ENCODE results near the gene SEL1L3.

Gene SEL1L3

DNA sequence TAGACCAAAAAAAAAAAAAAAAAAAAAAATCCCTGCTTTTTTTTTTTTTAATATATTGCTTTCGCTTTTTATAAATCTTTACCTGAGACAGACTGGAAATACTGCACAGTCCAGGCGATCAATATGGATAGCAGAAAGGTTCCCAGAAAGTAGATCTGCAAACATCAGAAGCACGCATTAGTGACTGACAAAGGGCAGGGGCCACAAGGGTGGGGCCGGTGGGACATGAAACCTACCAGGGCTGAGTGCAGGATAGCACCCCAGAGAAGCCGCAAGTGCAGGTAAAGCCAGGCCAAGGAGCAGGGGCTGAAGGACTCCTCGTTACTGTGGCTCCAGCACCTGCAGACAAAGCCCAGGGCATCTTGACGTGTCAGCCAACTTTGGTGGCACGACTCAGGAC lies 105.3 kb downstream of the SEL1L3 start:
- DNase-seq (ENCODE audit: low read depth in 1 of 2, low spot score in 1 of 2) = no peak

DNA sequence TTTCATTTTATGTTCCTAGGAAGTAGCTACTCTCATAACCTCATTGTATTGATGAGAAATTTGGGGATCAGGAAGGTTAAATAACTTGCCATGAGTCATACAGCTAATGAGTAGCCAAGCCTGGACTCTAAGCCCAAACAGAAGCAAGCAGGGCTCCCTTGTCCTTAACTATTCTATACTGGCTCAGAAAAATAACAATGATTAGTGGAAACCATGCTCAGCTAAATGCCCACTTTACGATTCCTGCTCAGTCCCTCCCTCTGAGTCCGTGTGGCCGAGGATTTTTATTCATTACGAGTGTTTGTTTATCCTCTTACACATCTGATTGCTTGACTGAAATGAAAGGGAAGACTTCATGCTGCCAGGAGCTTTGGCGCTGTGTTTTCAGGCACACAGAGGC lies 106.3 kb downstream of the SEL1L3 start:
- DNase-seq (ENCODE audit: low read depth in 1 of 2, low spot score in 1 of 2) = no peak

- DNase-seq (ENCODE audit: low read depth in 1 of 2, low spot score in 1 of 2) = no peak
These were observed 106.9 kb downstream of the SEL1L3 start for GRCh38 chr4:25755911-25756310.

DNA sequence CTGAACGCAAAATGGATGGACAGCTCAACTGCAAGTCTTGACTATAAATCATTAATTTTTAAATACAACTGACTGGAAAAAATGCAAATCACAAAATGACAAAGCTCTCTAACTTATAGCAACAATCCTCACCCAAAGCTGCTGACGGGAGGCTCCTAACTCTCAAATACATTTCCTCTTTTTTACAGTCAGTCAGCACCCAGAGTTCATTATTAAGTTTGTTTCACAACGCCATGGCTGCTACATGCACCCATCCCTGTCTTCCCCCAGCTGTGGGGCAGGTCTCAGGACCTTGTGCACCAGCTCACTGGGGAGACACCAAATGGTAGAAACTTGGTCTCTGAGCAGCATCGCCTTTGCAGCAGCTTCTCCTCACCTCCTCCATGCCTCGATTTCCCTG lies 109.5 kb downstream of the SEL1L3 start:
- no peak for DNase-seq (ENCODE audit: low read depth in 1 of 2, low spot score in 1 of 2)

DNA sequence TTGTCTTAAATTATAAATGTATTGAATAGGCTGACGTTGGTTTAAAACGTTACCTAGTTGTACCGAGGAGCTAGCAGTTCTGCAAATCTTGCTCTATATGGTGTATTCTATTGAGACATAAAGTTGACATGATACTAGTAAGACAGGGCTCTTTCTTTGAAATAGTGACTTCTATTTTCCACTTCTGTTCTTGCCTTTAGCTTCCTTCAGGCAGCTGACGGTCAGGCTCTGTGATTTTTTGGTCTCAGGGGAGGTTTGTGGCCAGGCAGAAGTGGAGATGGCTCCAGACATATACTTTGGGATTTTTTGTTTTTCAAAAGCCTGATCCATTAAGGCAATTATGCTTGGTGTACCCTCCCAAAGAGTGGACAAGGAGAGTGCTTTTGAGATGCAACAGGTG lies 111.9 kb downstream of the SEL1L3 start:
- no peak for DNase-seq (ENCODE audit: low read depth in 1 of 2, low spot score in 1 of 2)

- no peak for DNase-seq (ENCODE audit: low read depth in 1 of 2, low spot score in 1 of 2)
These were observed 113.5 kb downstream of the SEL1L3 start for GRCh38 chr4:25749150-25749794.

- no peak for DNase-seq (ENCODE audit: low read depth in 1 of 2, low spot score in 1 of 2)
These were observed 118.8 kb downstream of the SEL1L3 start for GRCh38 chr4:25743971-25744370.

GRCh38 chr4:25729564-25729963 lies 133.2 kb downstream of the SEL1L3 start:
- no peak for DNase-seq (ENCODE audit: low read depth in 1 of 2, low spot score in 1 of 2)

- DNase-seq (ENCODE audit: low read depth in 1 of 2, low spot score in 1 of 2) = no peak
These were observed 133.9 kb downstream of the SEL1L3 start for GRCh38 chr4:25728886-25729285.

- DNase-seq (ENCODE audit: low read depth in 1 of 2, low spot score in 1 of 2) = no peak
These were observed 134.9 kb downstream of the SEL1L3 start for GRCh38 chr4:25727711-25728493.

DNA sequence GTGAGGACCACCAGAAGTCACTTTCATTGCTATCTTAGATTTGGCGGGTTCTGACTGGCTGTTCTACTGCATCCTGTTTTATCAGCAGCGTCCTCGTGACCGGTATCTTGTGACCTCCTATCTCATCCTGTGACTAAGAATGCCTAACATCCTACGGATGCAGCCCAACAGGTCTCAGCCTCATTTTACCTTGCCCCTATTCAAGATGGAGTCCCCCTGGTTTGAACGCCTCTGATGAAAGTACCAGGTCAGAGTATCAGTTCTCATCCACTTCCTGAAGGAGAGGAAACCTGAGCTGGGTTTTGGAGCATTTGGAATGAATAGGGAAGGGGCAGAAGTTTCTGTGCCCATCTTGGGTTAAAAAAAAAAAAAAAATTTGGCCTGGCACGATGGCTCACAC lies 136.9 kb downstream of the SEL1L3 start:
- DNase-seq (ENCODE audit: low read depth in 1 of 2, low spot score in 1 of 2) = no peak

DNA sequence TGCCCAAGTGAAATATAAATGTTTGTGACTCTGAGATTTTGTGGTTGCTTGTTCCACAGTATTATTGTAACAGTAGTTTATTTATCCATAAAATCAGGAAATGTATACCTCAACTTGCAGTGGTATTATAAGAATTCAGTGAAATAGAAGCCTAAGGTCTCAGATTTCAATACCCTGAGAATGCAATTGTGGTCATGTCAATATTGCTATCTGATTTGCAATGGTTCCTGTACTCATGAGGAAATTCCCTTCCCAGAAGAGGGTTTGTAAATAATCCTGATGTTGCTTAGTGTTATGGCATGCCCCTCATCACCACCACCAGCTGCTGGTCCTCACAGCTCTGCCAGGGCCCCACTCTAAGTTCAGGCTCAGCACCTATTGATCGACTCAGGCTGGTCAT lies 139.4 kb downstream of the SEL1L3 start:
- DNase-seq (ENCODE audit: low read depth in 1 of 2, low spot score in 1 of 2) = no peak

GRCh38 chr4:25722964-25723363 lies 139.8 kb downstream of the SEL1L3 start:
- no peak for DNase-seq (ENCODE audit: low read depth in 1 of 2, low spot score in 1 of 2)

- DNase-seq (ENCODE audit: low read depth in 1 of 2, low spot score in 1 of 2) = no peak
These were observed 149.0 kb downstream of the SEL1L3 start for GRCh38 chr4:25713812-25714211.

DNA sequence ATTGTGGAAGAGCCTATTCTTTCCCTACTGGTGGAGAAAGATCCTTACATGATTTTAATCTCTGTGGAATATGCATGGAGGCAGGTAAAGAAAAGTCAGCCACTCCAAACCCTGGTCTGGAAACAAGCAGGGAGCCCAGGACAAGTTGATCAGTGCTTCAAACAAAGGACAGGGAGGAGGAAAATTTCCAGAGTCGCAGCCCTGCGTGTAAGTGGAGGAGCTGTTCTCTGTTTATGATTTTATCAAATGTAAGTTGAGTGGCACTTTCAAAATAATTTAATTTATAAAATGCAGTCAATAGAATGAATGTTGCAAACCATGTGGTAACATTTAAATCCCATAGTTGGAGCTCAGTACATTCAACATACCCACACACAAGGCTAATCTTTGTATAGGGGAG lies 150.2 kb downstream of the SEL1L3 start:
- no peak for DNase-seq (ENCODE audit: low read depth in 1 of 2, low spot score in 1 of 2)

GRCh38 chr4:25710637-25711036 lies 152.2 kb downstream of the SEL1L3 start:
- no peak for DNase-seq (ENCODE audit: low read depth in 1 of 2, low spot score in 1 of 2)

DNA sequence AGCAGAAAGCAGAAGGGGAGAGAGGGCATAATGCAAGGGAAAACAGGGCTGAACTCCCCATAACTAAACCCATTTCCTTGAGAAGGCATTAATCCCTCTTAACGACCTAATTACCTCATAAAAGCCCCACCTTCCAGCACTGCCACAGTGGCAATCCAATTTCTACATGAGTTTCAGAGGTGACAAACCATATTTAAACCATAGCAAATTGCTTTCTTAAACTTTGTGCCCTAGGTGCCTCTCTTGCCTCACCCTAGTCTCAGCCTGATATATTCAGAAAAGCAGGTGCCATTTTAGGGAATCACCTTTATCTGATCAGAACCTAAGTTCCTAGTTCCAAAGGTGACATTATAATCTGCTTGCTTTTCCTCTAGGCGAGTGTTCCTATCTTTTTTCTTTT lies 158.3 kb downstream of the SEL1L3 start:
- no peak for DNase-seq (ENCODE audit: low read depth in 1 of 2, low spot score in 1 of 2)

GRCh38 chr4:25703731-25704388 lies 158.9 kb downstream of the SEL1L3 start:
- no peak for DNase-seq (ENCODE audit: low read depth in 1 of 2, low spot score in 1 of 2)

GRCh38 chr4:25702848-25703247 lies 159.9 kb downstream of the SEL1L3 start:
- DNase-seq (ENCODE audit: low read depth in 1 of 2, low spot score in 1 of 2) = no peak

DNA sequence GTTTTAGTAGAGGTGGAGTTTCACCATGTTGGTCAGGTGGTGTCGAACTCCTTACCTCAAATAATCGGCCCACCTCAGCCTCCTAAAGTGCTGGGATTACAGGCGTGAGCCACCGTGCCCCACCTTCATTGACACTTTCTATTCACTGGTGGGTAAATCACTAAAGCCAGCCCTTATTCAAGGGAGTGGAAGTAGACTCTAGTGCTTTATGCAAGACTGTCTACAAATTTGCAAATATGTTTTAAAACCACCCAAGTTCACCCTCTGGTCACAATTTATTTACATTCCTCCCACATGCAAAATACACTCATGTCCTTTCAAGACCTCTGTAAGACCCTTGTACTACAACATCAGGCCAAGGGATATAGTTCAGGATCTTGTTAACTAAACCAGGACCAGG lies 162.1 kb downstream of the SEL1L3 start:
- DNase-seq (ENCODE audit: low read depth in 1 of 2, low spot score in 1 of 2) = no peak

DNA sequence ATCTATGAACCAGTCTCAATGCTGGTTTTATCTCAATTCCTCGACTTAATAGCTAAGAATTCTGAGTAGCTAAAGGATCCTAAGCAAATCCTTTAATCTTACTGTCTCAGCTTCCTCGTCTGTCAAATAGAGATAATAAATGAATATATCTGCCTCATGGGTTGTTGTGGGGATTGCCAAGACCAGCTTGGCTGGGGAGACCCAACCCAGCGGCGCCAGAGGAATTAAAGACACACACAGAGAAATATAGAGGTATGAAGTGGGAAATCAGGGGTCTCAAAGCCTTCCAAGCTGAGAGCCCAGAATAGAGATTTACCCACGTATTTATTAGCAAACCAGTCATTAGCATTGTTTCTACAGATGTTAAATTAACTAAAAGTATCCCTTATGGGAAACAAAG lies 165.3 kb downstream of the SEL1L3 start:
- DNase-seq (ENCODE audit: low read depth in 1 of 2, low spot score in 1 of 2) = no peak
